ENCODE data around the gene PPARGC1A. TPM values are rescaled to one million over a fixed set of nuclear protein-coding genes. Genes with fewer than 3 reads are reported as not detected.

The PPARGC1A gene
- total and polyA plus RNA-seq, 7 donors = 7.8 to 89.3 (median 37.2) TPM

- intact Hi-C loops (cut with DNase I) = loop anchor here (5.0 kb wide), 2 partner anchors 42 to 47 kb away; partner anchors contain the start of gene PPARGC1A (in 1 of the 2)
- Histone ChIP-seq H3K27me3 (ENCODE audit: insufficient read depth in 3 of 3, low read length in 2 of 3) (no peaks in the 10 kb centered on the region), H3K9me3 (no peaks in the 10 kb centered on the region), H3K36me3 (ENCODE audit: insufficient read depth in 1 of 2, low read depth in 1 of 2) (no peaks in the 10 kb centered on the region), H3K4me3 (no peak overlapping the region), H3K27ac (peak overlapping the region; percentile 62), H3K4me1 (peaks cover 38% of the 10 kb centered on the region)
- DNase-seq (no peak), ATAC-seq (no peak)
- 84 to 92% (median 86%) methylated on average over 4 of the region's 4 CpGs for WGBS, 3 donors
- no peak for TF ChIP-seq CTCF (IDR thresholded peaks at IDR 0.05)
Observed at GRCh38 chr4:23934223-23934622, 44.4 kb upstream of the PPARGC1A start.

GRCh38 chr4:23932901-23933308, 43.1 kb upstream of the PPARGC1A start:
- Histone ChIP-seq H3K9me3 (no peaks in the 10 kb centered on the region), H3K27me3 (ENCODE audit: insufficient read depth in 3 of 3, low read length in 2 of 3) (no peaks in the 10 kb centered on the region), H3K36me3 (ENCODE audit: insufficient read depth in 1 of 2, low read depth in 1 of 2) (no peaks in the 10 kb centered on the region), H3K4me1 (peaks cover 38% of the 10 kb centered on the region), H3K4me3 (no peak overlapping the region), H3K27ac (peak overlapping the region; percentile 27)
- WGBS, 3 donors = 45 to 61% (median 51%) methylated on average over 6 of the region's 6 CpGs
- peak; percentile 21 for TF ChIP-seq CTCF (IDR thresholded peaks at IDR 0.05)
- no peak for ATAC-seq
- no peak for DNase-seq
- intact Hi-C loops (cut with DNase I) = loop anchor here (5.0 kb wide), 2 partner anchors 41 to 46 kb away; partner anchors contain the start of gene PPARGC1A (in 1 of the 2)

GRCh38 chr4:23932186-23932585, 42.3 kb upstream of the PPARGC1A start:
- no peak for TF ChIP-seq CTCF (IDR thresholded peaks at IDR 0.05)
- DNase-seq (no peak), ATAC-seq (no peak)
- H3K27ac ChIP-seq = peak overlapping the region; percentile 11
- peaks cover 38% of the 10 kb centered on the region for H3K4me1 ChIP-seq
- no peaks in the 10 kb centered on the region for H3K9me3 ChIP-seq
- WGBS, 3 donors = 73 to 84% (median 82%) methylated on average over 4 of the region's 4 CpGs
- no peak overlapping the region for H3K4me3 ChIP-seq
- no peaks in the 10 kb centered on the region for H3K36me3 ChIP-seq (ENCODE audit: insufficient read depth in 1 of 2, low read depth in 1 of 2)
- intact Hi-C loops (cut with DNase I) = loop anchor here (5.0 kb wide), 2 partner anchors 40 to 45 kb away; partner anchors contain the start of gene PPARGC1A (in 1 of the 2)
- no peaks in the 10 kb centered on the region for H3K27me3 ChIP-seq (ENCODE audit: insufficient read depth in 3 of 3, low read length in 2 of 3)

GRCh38 chr4:23931489-23931830, 41.6 kb upstream of the PPARGC1A start:
- WGBS, 3 donors = 11 to 31% (median 19%) methylated on average over 2 of the region's 2 CpGs
- peak overlapping the region; percentile 84 for H3K27ac ChIP-seq
- no peaks in the 10 kb centered on the region for H3K9me3 ChIP-seq
- intact Hi-C loops (cut with DNase I) = loop anchor here (5.0 kb wide), 2 partner anchors 39 to 44 kb away; partner anchors contain the start of gene PPARGC1A (in 1 of the 2)
- no peak for TF ChIP-seq CTCF (IDR thresholded peaks at IDR 0.05)
- DNase-seq (no peak), ATAC-seq (peak in 2 of 4 donors; percentile 19 to 56)
- no peaks in the 10 kb centered on the region for H3K36me3 ChIP-seq (ENCODE audit: insufficient read depth in 1 of 2, low read depth in 1 of 2)
- H3K4me1 ChIP-seq = peaks cover 38% of the 10 kb centered on the region
- no peak overlapping the region for H3K4me3 ChIP-seq
- no peaks in the 10 kb centered on the region for H3K27me3 ChIP-seq (ENCODE audit: insufficient read depth in 3 of 3, low read length in 2 of 3)
